Measurements from ENCODE around the gene RSBN1L. TPM values are rescaled to one million over a fixed set of nuclear protein-coding genes. Genes with fewer than 3 reads are reported as not detected.
A peak's percentile ranks its signal among the peaks of the same experiment; 100 is the strongest.
"Not testable (repeated sequence)": the region's sequence is repeated elsewhere in the genome, so short reads cannot be mapped to it uniquely, and the experiment has no call there.

The RSBN1L gene
- 10 to 100 TPM; 23.8 to 40.1 (median 38.6) TPM for polyA plus RNA-seq (ENCODE audit: insufficient read depth in 1 of 5, insufficient read length in 5 of 5, low replicate concordance in 1 of 5)
- long read RNA-seq, donor 1, full-length matches to known transcripts, result 5 of 5 reads
- long read RNA-seq, donor 1, partial matches to known transcripts, result 0 of 5 reads
- long read RNA-seq, donor 1, other reads (novel, unspliced or antisense), result 0 of 5 reads
- long read RNA-seq, donor 2, full-length matches to known transcripts, result 4 of 11 reads
- long read RNA-seq, donor 2, partial matches to known transcripts, result 7 of 11 reads
- long read RNA-seq, donor 2, other reads (novel, unspliced or antisense), result 0 of 11 reads
- long read RNA-seq, donor 3, full-length matches to known transcripts, result 4 of 10 reads
- long read RNA-seq, donor 3, partial matches to known transcripts, result 6 of 10 reads
- long read RNA-seq, donor 3, other reads (novel, unspliced or antisense), result 0 of 10 reads
- long read RNA-seq, donor 4, full-length matches to known transcripts, result 1 of 40 reads
- long read RNA-seq, donor 4, partial matches to known transcripts, result 5 of 40 reads
- long read RNA-seq, donor 4, other reads (novel, unspliced or antisense), result 34 of 40 reads
- long read RNA-seq, donor 5, full-length matches to known transcripts, result 4 of 23 reads
- long read RNA-seq, donor 5, partial matches to known transcripts, result 19 of 23 reads
- long read RNA-seq, donor 5, other reads (novel, unspliced or antisense), result 0 of 23 reads
- long read RNA-seq, donor 6, full-length matches to known transcripts, result 6 of 20 reads
- long read RNA-seq, donor 6, partial matches to known transcripts, result 14 of 20 reads
- long read RNA-seq, donor 6, other reads (novel, unspliced or antisense), result 0 of 20 reads
- long read RNA-seq, donor 7, full-length matches to known transcripts, result 2 of 2 reads
- long read RNA-seq, donor 7, partial matches to known transcripts, result 0 of 2 reads
- long read RNA-seq, donor 7, other reads (novel, unspliced or antisense), result 0 of 2 reads
- long read RNA-seq, donor 8, full-length matches to known transcripts, result 1 of 1 reads
- long read RNA-seq, donor 8, partial matches to known transcripts, result 0 of 1 reads
- long read RNA-seq, donor 8, other reads (novel, unspliced or antisense), result 0 of 1 reads

DNA sequence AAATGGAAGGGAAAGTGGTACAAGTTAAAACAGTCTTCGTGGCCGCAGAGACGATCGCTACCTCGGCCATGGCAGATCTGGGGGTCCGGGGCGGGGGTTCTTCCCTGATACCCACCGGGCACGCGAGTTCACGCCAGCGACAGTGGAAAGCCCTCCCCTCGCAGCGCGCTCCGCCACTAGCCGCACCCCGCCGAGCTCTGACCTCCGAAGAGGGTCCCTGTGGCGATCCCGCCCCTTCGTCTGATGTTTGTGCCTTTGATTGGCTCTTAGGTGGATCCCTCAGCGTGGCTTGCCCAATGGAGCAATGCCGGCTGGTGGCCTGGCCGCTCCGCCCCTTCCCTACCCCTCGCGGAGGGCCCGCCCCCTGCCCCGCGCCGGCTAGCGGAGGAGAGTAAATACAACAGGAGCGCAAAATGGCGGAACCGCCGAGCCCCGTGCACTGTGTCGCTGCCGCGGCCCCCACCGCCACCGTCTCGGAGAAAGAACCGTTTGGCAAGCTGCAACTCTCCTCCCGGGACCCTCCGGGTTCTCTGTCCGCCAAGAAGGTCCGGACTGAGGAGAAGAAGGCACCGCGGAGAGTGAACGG lies at the start of gene RSBN1L:
TSS of gene RSBN1L (plus strand) at position 403 of the 586 bp plus-strand sequence. CDS start at position 414, 11 bp downstream.
- peak; percentile 96 to 97 for DNase-seq

DNA sequence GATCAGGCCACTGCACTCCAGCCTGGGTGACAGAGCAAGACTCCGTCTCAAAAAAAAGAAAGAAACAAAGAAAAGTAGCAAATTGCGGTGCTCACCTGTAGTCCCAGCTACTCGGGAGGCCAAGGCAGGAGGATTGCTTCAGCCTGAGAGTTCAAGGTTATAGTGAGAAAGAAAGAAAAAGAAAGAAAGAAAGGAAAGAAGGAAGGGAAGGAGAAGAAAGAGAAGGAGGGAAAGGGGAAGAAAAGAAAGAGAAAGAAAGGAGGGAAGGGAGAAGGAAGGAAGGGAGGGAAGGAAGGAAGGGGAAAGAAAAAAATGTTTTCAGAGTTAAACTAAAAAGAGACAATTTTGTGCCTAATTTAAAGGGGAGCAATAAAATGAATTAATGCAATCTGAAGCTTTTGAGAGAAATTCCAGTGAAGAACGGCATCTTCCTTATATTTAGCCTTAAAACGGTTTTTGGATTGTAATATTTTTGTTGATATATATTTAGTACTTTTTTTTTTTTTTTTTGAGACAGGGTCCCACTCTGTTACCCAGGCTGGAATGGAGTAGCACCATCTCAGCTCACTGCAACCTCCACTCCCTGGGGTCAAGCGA lies 47.4 kb upstream of the RSBN1L start:
- DNase-seq, result no peak

DNA sequence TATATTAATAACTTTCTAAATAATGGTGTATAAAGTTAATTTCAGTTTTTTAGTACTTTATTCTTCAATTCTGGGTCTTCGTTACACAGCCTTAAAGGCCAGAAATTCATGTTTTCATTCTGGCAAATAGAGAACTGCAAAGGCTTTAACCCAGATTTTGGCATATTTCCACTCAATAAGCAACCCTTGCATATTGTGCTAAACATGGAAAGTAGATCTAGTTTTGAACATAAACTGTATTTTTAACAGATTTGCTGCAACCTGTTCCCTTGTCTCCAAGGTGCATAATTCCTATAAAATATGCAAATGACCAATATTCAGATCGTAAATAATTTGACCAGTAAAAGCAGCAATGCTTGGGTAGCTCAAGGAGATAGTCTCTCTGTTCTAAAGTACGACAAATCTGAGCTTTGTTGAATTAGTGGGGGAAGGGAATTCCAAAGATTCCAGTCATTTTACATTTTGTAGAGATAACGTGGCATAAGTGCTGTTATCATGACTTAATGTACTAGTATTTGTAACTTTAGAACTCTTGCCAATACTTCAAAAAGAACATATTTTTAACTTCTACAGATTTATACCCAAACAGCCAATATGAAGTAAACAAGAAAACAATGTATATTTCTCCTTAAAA lies 46.4 kb upstream of the RSBN1L start:
- DNase-seq, result no peak

DNA sequence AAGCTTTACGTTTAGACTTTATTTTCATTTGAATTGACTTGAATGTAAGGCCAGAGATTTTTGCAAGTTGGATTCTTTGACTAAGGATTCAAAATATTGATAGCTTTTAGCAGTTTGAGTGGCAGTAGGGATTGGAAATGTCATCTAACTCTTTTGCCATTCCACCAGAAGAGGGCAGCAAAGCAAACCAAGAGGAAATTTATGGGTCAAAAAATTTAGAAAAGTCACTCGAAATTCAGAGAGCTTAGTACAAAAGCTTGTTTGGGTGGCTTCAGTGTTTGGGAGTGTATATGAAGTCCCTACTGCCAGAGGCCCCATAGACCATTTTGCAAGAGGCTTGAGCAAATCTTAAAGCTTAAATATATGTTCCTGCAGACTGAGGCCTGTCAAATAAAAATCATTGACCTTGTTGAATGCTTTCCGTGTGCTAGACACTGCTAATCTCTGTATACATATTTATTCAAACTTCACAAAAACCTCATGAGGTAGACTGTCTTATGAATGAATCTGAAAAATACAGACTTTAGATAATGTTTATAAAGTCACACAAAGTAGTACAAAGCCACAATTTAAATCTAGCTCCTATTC lies 44.6 kb upstream of the RSBN1L start:
- DNase-seq, result no peak

DNA sequence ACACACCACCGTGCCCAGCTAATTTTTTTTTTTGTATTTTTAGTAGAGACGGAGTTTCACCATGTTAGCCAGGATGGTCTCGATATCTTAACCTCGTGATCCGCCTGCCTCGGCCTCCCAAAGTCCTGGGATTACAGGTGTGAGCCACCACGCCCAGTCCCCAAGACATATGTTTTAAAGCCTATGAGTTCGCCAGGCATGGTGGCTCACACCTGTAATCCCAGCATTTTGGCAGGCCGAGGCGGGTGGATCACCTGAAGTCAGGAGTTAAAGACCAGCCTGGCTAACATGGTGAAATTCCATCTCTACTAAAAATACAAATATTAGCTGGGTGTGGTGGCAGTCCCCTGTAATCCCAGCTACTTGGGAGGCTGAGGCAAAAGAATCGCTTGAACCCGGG lies 43.4 kb upstream of the RSBN1L start:
- DNase-seq, result not testable (repeated sequence)

DNA sequence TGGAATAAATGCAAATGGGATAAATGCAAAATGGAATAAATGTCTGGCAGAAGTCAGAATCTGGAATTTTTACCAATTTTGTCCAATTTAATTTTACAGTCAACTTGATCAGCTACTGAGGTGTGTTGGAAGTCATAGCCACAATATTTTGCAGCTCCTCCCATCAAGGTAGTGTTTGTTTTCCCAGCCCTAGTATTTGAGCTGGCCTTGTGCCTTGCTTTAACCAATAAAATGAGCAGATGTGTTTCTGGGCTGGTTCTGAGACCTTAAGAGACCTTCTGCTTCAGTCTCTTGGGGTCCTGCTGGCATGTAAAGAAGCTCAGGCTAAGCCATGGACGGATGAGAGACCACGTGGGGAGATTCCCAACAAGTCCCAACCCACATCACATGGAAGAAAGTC lies 42.7 kb upstream of the RSBN1L start:
- DNase-seq, result no peak

DNA sequence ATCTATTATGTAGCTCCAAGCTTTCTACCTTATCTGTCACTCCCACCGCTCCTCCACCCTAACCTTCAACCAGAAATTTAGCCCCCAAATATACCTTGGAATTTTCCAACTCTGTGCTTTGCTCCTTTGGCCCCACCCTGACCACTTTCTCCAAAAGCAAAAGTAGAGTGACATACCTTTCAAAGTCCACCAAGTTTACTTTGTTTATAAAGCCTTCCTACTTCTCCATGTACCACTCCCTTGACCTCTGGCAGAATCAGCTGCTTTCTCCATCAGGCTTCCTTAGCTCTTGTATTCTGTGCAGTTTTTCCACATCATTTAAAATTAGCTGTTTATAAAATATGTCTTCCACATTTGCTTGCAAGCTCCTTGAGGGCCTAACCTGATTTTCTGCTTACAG lies 40.9 kb upstream of the RSBN1L start:
- DNase-seq, result no peak

DNA sequence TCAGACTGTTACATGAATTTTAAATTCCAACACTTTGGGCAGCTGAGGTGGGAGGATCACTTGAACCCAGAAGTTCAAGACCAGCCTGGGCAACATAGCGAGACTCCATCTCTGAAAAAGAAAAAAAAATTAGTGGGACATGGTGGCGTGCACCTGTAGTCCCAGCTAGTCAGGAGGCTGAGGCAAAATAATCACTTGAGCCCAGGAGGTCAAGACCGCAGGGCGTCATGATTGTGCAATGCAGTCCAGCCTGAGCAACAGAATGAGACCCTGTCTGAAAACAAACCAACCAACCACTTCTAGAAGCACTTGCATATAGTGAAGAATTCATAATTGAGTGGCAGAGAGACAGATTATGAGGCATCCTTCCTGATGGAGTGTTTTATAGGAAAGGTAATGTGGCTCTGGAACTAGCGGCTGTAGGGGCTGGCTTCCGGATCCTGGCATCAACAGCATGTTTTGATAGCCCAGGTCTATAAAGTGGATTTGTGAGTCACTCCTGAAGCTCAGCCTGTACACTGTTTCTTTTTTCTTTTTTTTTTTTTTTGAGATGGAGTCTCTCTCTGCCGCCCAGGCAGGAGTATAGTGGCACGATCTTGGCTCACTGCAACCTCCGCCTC lies 40.3 kb upstream of the RSBN1L start:
- no peak for DNase-seq

DNA sequence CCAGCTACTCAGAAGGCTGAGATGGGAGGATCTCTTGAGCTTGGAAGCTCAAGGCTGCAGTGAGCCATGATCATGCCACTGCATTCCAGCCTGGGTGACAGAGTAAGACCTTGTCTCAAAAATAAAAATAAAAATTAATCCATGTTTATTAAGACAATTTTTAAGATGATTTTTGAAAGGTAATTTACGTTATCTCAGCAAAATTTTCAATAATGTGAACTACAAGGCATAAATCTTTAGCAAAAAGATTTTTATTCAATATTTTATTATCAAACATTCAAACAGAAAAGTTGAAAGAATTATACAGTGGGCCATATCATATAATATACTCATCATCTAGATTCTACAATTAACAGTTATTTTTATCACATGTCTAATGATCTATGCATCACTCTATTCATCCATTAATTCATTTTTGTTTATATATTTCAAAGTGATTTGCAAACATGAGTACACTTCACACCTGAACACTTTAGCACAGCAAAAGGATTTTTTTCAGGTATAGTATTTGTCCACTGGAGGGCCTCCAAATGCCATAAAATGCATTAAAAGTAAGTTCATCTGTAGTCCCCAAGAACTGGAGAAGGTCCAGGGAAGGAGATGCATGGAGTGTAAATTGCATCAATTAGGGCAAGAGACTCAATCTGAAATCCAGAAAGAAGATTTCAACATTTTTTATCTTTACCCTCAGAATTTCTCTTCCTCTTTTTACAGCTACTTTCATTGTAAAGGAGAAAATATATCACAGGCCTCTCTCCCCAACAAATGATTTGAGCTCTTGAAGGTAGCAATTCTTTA lies 38.6 kb upstream of the RSBN1L start:
- peak; percentile 31 to 42 for DNase-seq

DNA sequence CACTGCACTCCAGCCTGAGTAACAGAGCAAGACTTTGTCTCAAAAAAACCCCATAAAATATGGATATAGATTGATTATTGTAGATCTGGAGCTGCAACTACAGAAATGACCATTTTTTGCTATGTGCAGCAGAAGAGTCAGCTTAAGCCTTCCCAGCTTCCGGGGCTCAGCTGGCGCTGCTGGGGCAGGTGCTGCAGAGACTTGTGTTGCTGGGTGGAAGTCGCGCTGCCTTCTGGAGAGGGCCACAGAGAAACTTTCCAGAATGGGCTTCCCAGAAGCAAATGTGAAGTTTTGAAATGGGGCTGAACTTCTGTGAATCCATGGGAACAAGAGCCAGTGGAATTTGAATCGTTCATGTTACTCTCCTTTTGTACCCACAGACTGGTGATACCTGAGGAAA lies 37.3 kb upstream of the RSBN1L start:
- DNase-seq, result no peak

DNA sequence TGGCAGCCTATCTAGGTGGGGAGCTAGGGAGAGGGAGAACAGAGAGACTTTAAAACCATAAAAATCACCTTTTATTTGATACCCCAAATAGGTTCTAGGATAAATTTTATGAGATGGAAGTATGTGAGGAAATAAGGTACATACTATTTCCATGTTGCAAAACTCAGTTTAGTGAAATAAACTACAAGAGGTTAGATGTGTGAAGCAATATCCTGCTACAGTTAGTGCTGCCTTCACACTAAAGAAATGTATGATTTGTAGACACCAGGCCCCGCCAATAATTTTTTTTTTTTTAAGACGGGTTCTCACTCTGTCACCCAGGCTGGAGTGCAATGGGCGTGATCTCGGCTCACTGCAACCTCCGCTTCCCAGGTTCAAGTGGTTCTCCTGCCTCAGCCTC lies 34.4 kb upstream of the RSBN1L start:
- no peak for DNase-seq

DNA sequence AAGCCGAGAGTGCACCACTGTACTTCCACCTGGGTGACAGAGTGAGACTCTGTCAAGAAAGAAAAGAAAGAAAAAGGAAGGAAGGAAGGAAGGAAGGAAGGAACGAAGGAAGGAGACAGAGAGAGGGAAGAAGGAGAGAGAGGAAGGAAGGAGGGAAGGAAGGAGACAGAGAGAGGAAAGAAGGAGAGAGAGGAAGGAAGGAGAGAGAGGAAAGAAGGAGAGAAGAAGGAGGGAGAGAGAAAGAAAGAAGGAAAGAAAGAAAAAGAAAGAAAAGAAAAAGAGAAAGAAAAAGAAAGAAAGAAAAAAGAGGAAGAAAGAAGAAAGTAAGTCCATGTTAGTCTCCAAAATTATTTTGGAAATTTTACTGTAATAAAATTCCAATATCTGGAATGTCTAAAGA lies 33.4 kb upstream of the RSBN1L start:
- DNase-seq, result no peak

DNA sequence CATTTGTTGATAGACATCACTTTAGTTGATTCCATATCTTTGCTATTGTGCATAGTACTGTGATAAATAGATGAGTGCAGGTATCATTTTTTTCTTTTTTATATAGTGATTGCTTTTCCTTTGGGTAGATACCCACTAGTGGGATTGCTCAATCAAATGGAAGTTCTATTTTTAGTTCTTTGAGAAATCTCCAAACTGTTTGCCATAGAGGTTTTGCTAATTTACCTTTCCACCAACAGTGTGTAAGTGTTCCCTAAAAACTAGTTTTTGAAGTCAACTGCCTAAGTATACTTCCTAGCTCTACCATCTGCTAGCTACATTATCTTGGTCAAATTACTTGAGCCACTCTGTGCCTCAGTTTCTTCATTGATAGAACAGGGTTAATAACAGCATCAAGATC lies 31.5 kb upstream of the RSBN1L start:
- no peak for DNase-seq

DNA sequence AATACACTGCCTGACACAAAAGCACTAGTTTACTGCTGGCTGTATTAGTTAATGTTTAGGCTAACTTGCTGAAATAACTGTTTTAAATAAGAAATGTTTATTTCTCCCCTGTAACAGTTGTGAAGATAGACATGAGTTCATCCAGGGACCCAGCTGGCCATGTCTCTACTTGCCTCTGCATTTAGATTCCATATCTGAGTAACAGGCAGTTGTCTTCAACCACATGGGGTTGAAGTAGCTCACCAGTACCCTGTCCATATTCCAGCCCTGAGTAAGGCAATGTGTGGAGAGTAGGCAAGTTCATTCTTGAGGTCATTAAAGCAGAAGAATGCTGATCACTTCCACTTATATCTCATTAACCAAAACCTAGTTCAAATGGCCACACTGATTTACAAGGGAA lies 31.1 kb upstream of the RSBN1L start:
- no peak for DNase-seq

DNA sequence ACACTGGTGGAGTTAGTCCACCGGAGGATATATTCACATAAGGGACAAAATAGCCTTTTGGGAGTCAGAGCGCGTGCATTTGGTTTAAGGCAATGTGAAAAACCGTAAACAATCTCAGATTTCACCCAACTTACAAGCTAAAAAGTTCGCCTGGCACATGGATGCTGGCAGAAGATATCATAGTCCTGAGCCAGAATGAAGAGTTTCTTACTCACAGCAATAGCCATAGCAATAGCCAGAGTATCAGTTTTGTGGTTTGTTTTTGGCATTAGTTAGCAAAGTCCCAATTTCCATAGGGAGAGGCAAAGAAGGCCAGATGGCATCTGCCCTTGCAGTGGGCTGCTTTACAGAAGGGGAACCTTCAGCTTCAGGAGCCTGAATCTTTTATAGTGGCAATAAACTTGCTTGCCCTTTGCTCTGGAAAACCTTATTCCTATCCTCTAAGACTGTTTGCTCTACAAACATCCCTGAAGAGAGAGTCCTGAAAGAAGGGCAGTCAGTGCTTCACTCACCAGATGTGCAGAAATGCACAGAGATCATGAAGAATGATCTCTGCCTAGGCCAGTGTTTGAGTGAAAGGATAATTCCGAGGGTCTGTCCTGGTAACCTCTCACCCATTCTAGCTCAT lies 28.7 kb upstream of the RSBN1L start:
- no peak for DNase-seq

DNA sequence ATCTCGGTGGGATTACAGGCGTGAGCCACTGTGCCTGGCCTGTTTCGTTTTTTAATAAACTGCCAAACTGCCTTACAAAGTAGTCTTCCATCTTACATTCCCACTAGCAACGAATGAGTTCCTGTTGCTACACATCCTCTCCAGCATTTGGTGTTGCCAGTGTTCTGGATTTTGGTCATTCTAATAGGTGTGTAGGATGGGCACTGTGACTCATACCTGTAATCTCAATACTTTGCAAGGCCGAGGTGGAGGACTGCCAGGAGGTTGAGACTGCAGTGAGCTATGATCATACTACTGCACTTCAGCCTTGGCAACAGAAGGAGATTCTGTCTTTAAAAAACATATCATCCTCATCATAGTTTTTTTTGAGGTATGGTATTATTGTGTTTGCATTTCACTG lies 21.4 kb upstream of the RSBN1L start:
- DNase-seq, result no peak

DNA sequence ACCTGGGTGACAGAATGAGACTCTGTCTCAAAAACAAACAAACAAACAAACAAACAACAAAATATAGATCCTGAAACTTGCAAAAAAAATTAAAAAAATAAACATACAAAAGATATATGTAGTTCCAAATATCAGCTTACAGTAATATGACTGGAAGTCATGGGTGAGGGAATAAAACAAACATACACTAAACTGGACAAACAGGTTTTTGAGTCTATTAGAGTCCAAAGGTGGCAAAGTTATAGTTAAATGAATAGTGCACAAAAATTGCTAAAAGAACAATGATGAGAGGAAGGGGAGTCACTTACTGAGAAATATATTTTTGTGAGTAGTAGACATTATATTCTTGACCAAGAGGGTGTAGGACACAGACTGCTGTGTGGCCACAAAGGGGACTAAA lies 16.7 kb upstream of the RSBN1L start:
- DNase-seq, result no peak

DNA sequence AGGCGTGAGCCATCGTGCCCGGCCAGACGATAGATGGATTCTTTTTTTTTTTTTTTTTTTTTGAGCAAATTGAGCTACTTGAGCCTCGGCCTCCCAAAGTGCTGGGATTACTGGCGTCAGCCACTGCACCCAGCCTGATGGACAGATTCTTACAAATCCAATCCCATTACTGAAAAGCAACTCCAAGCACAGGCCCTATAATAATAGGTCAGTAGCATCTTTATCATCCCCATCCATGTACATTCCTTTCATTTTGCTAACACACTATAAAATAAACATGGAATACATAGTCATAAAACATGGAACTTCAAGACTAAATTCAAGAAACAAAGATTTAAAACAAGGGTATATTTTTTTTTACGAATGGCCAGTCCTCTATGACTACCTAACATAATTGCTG lies 16.0 kb upstream of the RSBN1L start:
- DNase-seq, result no peak

DNA sequence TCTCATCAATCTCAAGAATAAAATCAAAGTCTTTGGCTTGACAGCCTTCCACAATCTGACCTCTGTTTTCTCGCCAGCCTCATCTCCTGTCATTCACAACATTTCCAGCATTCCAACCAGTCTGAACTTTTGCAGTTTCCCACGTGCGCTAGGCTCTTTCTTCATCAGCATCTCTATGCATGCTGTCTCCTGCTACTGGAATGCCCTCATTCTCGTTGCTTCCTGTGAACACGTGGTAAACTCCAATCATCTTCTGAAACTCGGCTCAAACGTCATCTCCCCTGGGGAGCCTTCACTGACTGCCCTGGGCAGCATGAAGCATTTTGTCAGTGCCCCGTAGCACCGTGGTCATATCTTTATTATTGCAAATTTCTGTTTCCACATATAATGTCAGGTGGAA lies 12.2 kb upstream of the RSBN1L start:
- no peak for DNase-seq
